Gastroesophageal sphincter (tissue), 4 donors: ENCODE measurements around the gene RPL19. TPM values are rescaled to one million over a fixed set of nuclear protein-coding genes. Genes with fewer than 3 reads are reported as not detected.

ENCODE experiments used
- ATAC-seq: fragments of 150-250 bp; one replicate; pipeline ENCODE4 v1.9.1; 2016; ENCODE audit warnings: mild to moderate bottlenecking, moderate library complexity
- H3K27ac ChIP-seq, 4 donors: fragments of 200-600 bp; sonication (generic) in 3 of 4; 1 replicate in 3 of 4; 2 replicates in 1 of 4; pipeline ENCODE4 v1.5.1; 2016 to 2019
- H3K27me3 ChIP-seq: fragments of 200-600 bp; sonication (generic); one replicate; pipeline ENCODE4 v1.5.1; 2019
- H3K36me3 ChIP-seq, 2 donors: fragments of 200-600 bp; sonication (generic); one replicate each; pipeline ENCODE4 v1.5.1; 2019; ENCODE audit warnings: control low read depth in 1 of 2
- H3K4me1 ChIP-seq, 3 donors: fragments of 200-600 bp; sonication (generic); 1 replicate in 2 of 3; 2 replicates in 1 of 3; pipeline ENCODE4 v1.5.1; 2016 to 2019; ENCODE audit warnings: control low read depth in 2 of 3
- H3K4me3 ChIP-seq, 2 donors: fragments of 200-600 bp; sonication (generic); one replicate each; pipeline ENCODE4 v1.5.1; 2019; ENCODE audit warnings: mild to moderate bottlenecking in 1 of 2, moderate library complexity in 1 of 2
- H3K9me3 ChIP-seq, 3 donors: fragments of 200-600 bp; sonication (generic); one replicate each; pipeline ENCODE4 v1.5.1; 2017 to 2019; ENCODE audit warnings: control low read depth in 2 of 3
- EP300 ChIP-seq: sonication (generic); formaldehyde crosslinking; IDR thresholded peaks from one replicate; pipeline ENCODE4 v1.6.1; 2017; ENCODE audit warnings: antibody characterized with exemption, mild to moderate bottlenecking
- POLR2A ChIP-seq, 2 donors: fragments of 450-650 bp; IDR thresholded peaks; one replicate each; pipeline ENCODE4 v1.6.1; 2017; ENCODE audit warnings: antibody characterized with exemption in 2 of 2, mild to moderate bottlenecking in 2 of 2, moderate library complexity in 1 of 2
- POLR2AphosphoS5 ChIP-seq: sonication (generic); formaldehyde crosslinking; IDR thresholded peaks from one replicate; pipeline ENCODE4 v1.6.1; 2017; ENCODE audit warnings: antibody characterized with exemption
- WGBS, 2 donors: methylation state at CpG; one replicate each; pipeline ENCODE4 v1.1.5; 2018; ENCODE audit warnings: low coverage in 1 of 2; 5-methylcytosine and 5-hydroxymethylcytosine counted together
- total RNA-seq, 4 donors: library from RNA; depleted of rRNA; stranded (reverse); fragments of >200 nt; gene quantifications; one replicate each; pipeline ENCODE4 v1.1.0, GENCODE V29; 2016
- TF ChIP-seq, protein P1 (sequence below), 4 experiments: fragments of 200-600 bp in 2 of 4; fragments of 450-650 bp in 2 of 4; sonication (generic) in 1 of 4; IDR thresholded peaks; one replicate each; pipeline ENCODE4 v1.5.1; 2017 to 2019; ENCODE audit warnings: antibody characterized with exemption in 4 of 4, mild to moderate bottlenecking in 2 of 4, moderate library complexity in 2 of 4

The RPL19 gene
- total RNA-seq, 4 donors from 2014 or later: 1,562 to 3,160 (median 2,477) TPM

DNA sequence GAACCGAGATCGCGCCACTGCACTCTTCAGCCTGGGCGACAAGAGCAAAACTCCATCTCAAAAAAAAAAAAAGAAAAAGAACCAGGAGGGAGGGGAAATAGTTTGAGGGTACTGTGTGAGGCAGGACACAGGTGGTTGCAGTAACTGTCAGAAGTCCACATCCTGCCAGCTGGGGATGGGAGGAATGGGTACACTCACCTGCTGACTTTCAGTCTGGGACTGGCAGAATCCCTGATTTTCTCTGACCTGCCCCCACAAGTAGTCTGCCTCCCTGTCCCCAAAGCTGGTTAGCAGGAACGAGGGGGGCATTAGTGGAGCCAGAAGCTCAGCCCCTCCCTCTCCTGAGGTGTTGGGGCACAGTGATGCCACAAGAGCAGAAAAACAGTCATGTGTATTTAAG is 27.0 kb upstream of the RPL19 start:
- H3K9me3 ChIP-seq: peaks cover 0 to 4% (median 0%) of the 10 kb centered on the region in 3 donors
- H3K36me3 ChIP-seq: peaks cover 0 to 31% of the 10 kb centered on the region in 2 donors
- ATAC-seq: no peak
- no peak overlapping the region for H3K4me3 ChIP-seq
- H3K27ac ChIP-seq: no peak overlapping the region
- WGBS, 2 donors: 50 to 60% methylated on average over 1 to 5 of the region's 5 CpGs
- H3K4me1 ChIP-seq: peaks cover 0 to 9% (median 0%) of the 10 kb centered on the region in 3 donors
- H3K27me3 ChIP-seq: peaks cover 4% of the 10 kb centered on the region
- TF ChIP-seq POLR2A (IDR thresholded peaks at IDR 0.05): no peak
- TF ChIP-seq POLR2AphosphoS5: no peak
- TF ChIP-seq, protein P1, sequence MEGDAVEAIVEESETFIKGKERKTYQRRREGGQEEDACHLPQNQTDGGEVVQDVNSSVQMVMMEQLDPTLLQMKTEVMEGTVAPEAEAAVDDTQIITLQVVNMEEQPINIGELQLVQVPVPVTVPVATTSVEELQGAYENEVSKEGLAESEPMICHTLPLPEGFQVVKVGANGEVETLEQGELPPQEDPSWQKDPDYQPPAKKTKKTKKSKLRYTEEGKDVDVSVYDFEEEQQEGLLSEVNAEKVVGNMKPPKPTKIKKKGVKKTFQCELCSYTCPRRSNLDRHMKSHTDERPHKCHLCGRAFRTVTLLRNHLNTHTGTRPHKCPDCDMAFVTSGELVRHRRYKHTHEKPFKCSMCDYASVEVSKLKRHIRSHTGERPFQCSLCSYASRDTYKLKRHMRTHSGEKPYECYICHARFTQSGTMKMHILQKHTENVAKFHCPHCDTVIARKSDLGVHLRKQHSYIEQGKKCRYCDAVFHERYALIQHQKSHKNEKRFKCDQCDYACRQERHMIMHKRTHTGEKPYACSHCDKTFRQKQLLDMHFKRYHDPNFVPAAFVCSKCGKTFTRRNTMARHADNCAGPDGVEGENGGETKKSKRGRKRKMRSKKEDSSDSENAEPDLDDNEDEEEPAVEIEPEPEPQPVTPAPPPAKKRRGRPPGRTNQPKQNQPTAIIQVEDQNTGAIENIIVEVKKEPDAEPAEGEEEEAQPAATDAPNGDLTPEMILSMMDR (IDR thresholded peaks at IDR 0.05): no peak
- no peak for TF ChIP-seq EP300

GRCh38 chr17:39173526-39174274 is 26.4 kb upstream of the RPL19 start:
- WGBS, 2 donors: 68 to 77% methylated on average over 6 to 10 of the region's 10 CpGs
- no peak overlapping the region for H3K27ac ChIP-seq
- peaks cover 4% of the 10 kb centered on the region for H3K27me3 ChIP-seq
- H3K9me3 ChIP-seq: no peaks in the 10 kb centered on the region
- H3K4me1 ChIP-seq: peaks cover 0 to 9% (median 0%) of the 10 kb centered on the region in 3 donors
- ATAC-seq: no peak
- peaks cover 0 to 36% of the 10 kb centered on the region in 2 donors for H3K36me3 ChIP-seq
- H3K4me3 ChIP-seq: no peak overlapping the region
- TF ChIP-seq EP300 (no peak), POLR2A (IDR thresholded peaks at IDR 0.05) (no peak), POLR2AphosphoS5 (no peak)
- TF ChIP-seq, protein P1 (IDR thresholded peaks at IDR 0.05): no peak

DNA sequence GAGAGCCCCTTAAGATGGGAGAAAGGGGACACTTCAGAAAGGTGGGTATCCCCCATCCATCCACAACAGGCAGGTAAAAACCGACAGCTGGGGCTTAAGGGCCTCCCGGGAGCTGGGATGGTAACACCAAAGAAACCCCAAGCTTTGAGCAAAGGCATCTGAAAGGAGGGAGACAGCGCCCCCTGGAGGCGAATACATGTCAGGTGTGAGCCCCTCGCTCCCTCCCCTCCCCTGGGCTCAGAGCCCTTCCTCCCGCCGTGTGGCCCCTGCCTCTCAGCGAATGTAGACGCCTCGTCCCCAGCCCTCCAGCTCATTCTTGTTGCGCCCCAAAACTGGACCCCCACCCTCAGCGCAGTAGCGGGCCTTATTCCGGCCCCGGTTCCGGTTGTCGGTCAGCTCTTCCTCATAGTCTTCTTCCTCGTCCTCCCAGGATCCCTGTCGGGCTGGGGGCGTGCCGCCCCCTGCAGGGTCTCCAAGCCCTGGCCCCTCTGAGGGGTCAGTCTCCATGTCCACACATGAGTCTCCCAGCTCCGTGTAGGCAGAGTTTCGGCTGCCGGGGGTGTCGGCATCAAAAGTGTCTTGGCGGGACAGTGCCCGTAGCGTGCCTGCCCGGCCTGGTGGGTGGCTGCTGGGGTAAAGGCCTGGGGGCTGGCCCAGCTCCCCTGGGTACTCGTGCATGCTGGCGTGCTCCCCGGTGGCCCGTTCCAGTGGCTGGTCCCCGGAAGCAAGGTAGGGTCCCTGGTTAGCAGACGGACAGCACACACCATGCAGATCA is 25.0 kb upstream of the RPL19 start:
- Histone ChIP-seq H3K27ac (no peak overlapping the region), H3K4me1 (peaks cover 0 to 9% (median 0%) of the 10 kb centered on the region in 3 donors), H3K9me3 (no peaks in the 10 kb centered on the region), H3K36me3 (peaks cover 0 to 50% of the 10 kb centered on the region in 2 donors), H3K27me3 (peaks cover 4% of the 10 kb centered on the region), H3K4me3 (no peak overlapping the region)
- peak; percentile 78 for ATAC-seq
- 5 to 72% methylated on average over 2 to 4 of the region's 35 CpGs for WGBS, 2 donors
- no peak for TF ChIP-seq EP300
- no peak for TF ChIP-seq POLR2AphosphoS5
- TF ChIP-seq, protein P1 (IDR thresholded peaks at IDR 0.05): peak in 3 of 4 experiments; percentile 78 to 85 (median 83)
- no peak for TF ChIP-seq POLR2A (IDR thresholded peaks at IDR 0.05)

DNA sequence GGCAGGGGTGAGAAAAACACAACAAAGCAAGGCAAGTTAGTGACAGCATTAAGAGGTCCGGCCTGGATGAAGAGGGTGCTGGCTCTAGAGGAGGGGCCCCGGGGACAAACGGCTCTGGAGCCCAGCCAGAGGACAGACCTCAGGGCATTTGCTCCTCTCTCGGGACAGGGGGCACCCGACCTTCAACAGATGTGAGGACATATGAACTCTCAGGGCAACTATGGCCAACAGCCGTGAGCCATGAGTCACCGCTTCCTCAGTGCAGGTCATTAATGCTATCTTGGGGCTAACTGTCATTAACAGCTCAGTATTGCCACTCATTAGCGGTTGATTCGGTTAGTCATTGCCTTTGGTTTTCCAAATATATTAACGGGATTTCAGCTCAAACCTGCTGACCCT is 24.4 kb upstream of the RPL19 start:
- TF ChIP-seq POLR2A (IDR thresholded peaks at IDR 0.05): no peak
- TF ChIP-seq, protein P1 (IDR thresholded peaks at IDR 0.05): no peak
- TF ChIP-seq POLR2AphosphoS5: no peak
- no peak for TF ChIP-seq EP300
- Histone ChIP-seq H3K4me1 (peaks cover 0 to 9% (median 0%) of the 10 kb centered on the region in 3 donors), H3K27ac (no peak overlapping the region), H3K4me3 (no peak overlapping the region), H3K36me3 (peaks cover 0 to 56% of the 10 kb centered on the region in 2 donors), H3K9me3 (no peaks in the 10 kb centered on the region), H3K27me3 (peaks cover 4% of the 10 kb centered on the region)
- WGBS, 2 donors: 71% methylated on average over 5 of the region's 10 CpGs; no CpG with 5 or more reads in 1 of the 2 donors
- no peak for ATAC-seq
